ENCODE data around the gene BBOX1. TPM values are rescaled to one million over a fixed set of nuclear protein-coding genes. Genes with fewer than 3 reads are reported as not detected.

Gene BBOX1
- total and polyA plus RNA-seq, 2 of the 4 experiments (the other 2 are of a cell fraction), result not detected

- Histone ChIP-seq H3K4me2 (ENCODE audit: low read depth, low read length) (peak overlapping the region; percentile 57), H3K56ac (ENCODE audit: extremely low read depth, insufficient read depth, low read length) (no peak overlapping the region), H2BK5ac (ENCODE audit: low read depth, low read length, poor library complexity, severe bottlenecking) (peak overlapping the region; percentile 70), H4K91ac (ENCODE audit: insufficient read depth, low read depth, low read length) (no peak overlapping the region), H3K9ac (ENCODE audit: low read depth, low read length) (no peak overlapping the region), H4K8ac (ENCODE audit: low read depth in 2 of 2, low read length in 2 of 2) (no peak overlapping the region), H3K23ac (ENCODE audit: low read depth, low read length) (no peak overlapping the region), H3K18ac (ENCODE audit: low read depth, low read length) (peak overlapping the region; percentile 77; the same call in 1 of the 2 replicates), H3K36me3 (ENCODE audit: control insufficient read depth, insufficient read depth, low read length) (no peaks in the 10 kb centered on the region), H3K9me3 (ENCODE audit: control insufficient read depth, insufficient read depth, low read length) (no peaks in the 10 kb centered on the region), H2AK9ac (replicated peaks; ENCODE audit: low read depth, low read length, poor library complexity) (no peak overlapping the region), H2AFZ (replicated peaks; ENCODE audit: low read length, poor library complexity) (no peak overlapping the region), H2AK5ac (ENCODE audit: low read depth, low read length) (no peak overlapping the region), H4K5ac (ENCODE audit: low read depth, low read length) (no peak overlapping the region), H2BK120ac (ENCODE audit: low read depth, low read length) (no peak overlapping the region; the same call in 1 of the 2 replicates), H2BK20ac (ENCODE audit: low read depth, low read length) (no peak overlapping the region), H3K79me1 (ENCODE audit: low read depth in 1 of 2, low read length in 2 of 2) (no peaks in the 10 kb centered on the region), H3K14ac (replicated peaks; ENCODE audit: low read depth, low read length) (no peak overlapping the region), H3K9me1 (ENCODE audit: insufficient read depth, low read length) (peaks cover 3% of the 10 kb centered on the region; the same call in 1 of the 2 replicates), H3K27me3 (ENCODE audit: control insufficient read depth, insufficient read depth, low read length) (no peaks in the 10 kb centered on the region), H3K4me1 (ENCODE audit: control insufficient read depth, insufficient read depth, low read length) (peaks cover 5% of the 10 kb centered on the region), H2BK15ac (ENCODE audit: low read depth, low read length) (no peak overlapping the region), H3K4me3 (ENCODE audit: insufficient read depth, low read depth, low read length) (no peak overlapping the region), H3K4ac (ENCODE audit: low read depth, low read length) (no peak overlapping the region), H3K27ac (ENCODE audit: insufficient read depth, low read length) (peak overlapping the region; percentile 83; the same call in 1 of the 2 replicates), H4K20me1 (ENCODE audit: insufficient read depth, low read length) (no peaks in the 10 kb centered on the region)
- BruUV-seq (replicated peaks), result no TSS peak
- no peak for TF ChIP-seq USF2 (IDR thresholded peaks at IDR 0.05; ENCODE audit: low read depth, low read length)
- no peak for TF ChIP-seq MAFK (IDR thresholded peaks at IDR 0.05; ENCODE audit: low read depth, low read length)
- TF ChIP-seq MXI1 (IDR thresholded peaks at IDR 0.05; ENCODE audit: borderline replicate concordance, low read depth, low read length), result no peak
- TF ChIP-seq, protein P1, sequence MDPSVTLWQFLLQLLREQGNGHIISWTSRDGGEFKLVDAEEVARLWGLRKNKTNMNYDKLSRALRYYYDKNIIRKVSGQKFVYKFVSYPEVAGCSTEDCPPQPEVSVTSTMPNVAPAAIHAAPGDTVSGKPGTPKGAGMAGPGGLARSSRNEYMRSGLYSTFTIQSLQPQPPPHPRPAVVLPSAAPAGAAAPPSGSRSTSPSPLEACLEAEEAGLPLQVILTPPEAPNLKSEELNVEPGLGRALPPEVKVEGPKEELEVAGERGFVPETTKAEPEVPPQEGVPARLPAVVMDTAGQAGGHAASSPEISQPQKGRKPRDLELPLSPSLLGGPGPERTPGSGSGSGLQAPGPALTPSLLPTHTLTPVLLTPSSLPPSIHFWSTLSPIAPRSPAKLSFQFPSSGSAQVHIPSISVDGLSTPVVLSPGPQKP (IDR thresholded peaks at IDR 0.05; ENCODE audit: borderline replicate concordance, low read depth, low read length), result no peak
- TF ChIP-seq RAD21 (IDR thresholded peaks at IDR 0.05; ENCODE audit: low read length), result no peak
- TF ChIP-seq SMC3 (IDR thresholded peaks at IDR 0.05; ENCODE audit: low read depth, low read length), result no peak
- no peak for TF ChIP-seq BHLHE40 (IDR thresholded peaks at IDR 0.05; ENCODE audit: low read depth, low read length)
- TF ChIP-seq MAZ (IDR thresholded peaks at IDR 0.05; ENCODE audit: borderline replicate concordance, low read depth, low read length), result no peak
- TF ChIP-seq POLR2A (IDR thresholded peaks at IDR 0.05; ENCODE audit: low read depth, low read length), result no peak
- TF ChIP-seq CHD1 (IDR thresholded peaks at IDR 0.05; ENCODE audit: low read depth, low read length), result no peak
- TF ChIP-seq CEBPB (IDR thresholded peaks at IDR 0.05; ENCODE audit: low read depth, low read length), result no peak
- no peak for TF ChIP-seq NFE2L2 (IDR thresholded peaks at IDR 0.05; ENCODE audit: low read depth, low read length)
- TF ChIP-seq RFX5 (IDR thresholded peaks at IDR 0.05; ENCODE audit: low read depth, low read length), result no peak
- TF ChIP-seq FOS (IDR thresholded peaks at IDR 0.05; ENCODE audit: low read depth, low read length), result no peak
- no peak for TF ChIP-seq CTCF (conservative IDR thresholded peaks at IDR 0.05; ENCODE audit: low read depth, low read length)
- no peak for TF ChIP-seq RCOR1 (IDR thresholded peaks at IDR 0.05; ENCODE audit: insufficient replicate concordance, low read length)
- intact Hi-C loops (cut with micrococcal nuclease) (loop anchor here (1.0 kb wide), 1 partner anchor 34 kb away; no protein-coding TSS in a partner anchor), in situ Hi-C loops (cut with MboI; ENCODE audit: low sequenced_read_pairs) (no loop called here), dilution Hi-C loops (cut with HindIII; ENCODE audit: low sequenced_read_pairs, unreplicated experiment) (no loop called here)
- ATAC-seq (ENCODE audit: low read depth) (peak; percentile 24), DNase-seq (peak; percentile 31)
- POLR2A ChIA-PET (ENCODE audit: unreplicated experiment), result no interaction called here
- no CpG with 5 or more reads among the region's 4 CpGs for WGBS, 2 experiments (ENCODE audit: extremely low coverage in 2 of 2, insufficient read length in 1 of 2)
- CTCF ChIA-PET, result no interaction called here
Measured at GRCh38 chr11:27013781-27014361, 26.7 kb upstream of the BBOX1 start.

All from IMR-90 (cell line).